GM19452 (cell line): ENCODE results near the gene DEPDC4.
A peak's percentile ranks its signal among the peaks of the same experiment; 100 is the strongest.

Experiments
- ATAC-seq: cut with Tn5 transposase; IDR thresholded peaks from one replicate; pipeline ENCODE4 v1.9.1; 2021; ENCODE audit not compliant: unreplicated experiment

The DEPDC4 gene

DNA sequence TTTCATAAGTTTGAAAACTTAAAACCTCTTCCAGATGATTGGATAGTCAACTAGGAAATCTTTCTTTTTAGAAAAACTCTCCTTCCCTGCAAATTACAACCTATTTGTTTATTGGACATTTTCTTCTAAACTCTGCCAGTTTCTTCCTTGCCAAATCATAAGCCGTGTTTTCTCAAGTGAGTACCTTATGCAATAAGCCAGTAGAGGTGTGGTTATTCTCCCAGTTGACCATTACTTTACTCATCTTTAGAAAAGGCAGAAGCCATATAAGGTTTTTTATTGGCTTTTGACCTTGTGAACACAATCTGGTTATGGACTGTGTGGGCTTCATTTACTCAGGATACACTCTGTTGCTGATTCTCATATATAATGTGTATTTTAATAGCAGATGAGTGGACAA lies 51.7 kb downstream of the DEPDC4 start:
- ATAC-seq: no peak

GRCh38 chr12:100214518-100214917 lies 52.4 kb downstream of the DEPDC4 start:
- no peak for ATAC-seq

- no peak for ATAC-seq
These were observed 53.6 kb downstream of the DEPDC4 start for GRCh38 chr12:100213016-100213891.

DNA sequence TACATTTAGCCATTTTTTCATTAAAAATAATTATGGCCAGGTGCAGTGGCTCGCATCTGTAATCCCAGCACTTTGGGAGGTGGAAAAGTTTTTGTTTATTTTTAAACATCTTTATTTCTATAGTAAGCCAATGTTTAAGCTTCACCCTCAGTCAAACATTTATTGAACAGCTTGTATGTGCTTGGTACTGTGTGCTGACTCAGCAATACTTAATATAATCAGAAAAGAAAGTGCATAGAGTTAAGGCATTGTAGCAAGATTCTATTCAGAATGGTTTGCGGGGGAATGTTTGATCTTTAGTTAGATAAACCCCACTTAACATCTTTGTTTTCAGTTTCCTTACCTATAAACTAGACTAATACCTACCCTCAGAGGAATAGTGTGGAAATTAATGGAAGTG lies 55.2 kb downstream of the DEPDC4 start:
- ATAC-seq: no peak

GRCh38 chr12:100208834-100209233 lies 58.0 kb downstream of the DEPDC4 start:
- no peak for ATAC-seq

DNA sequence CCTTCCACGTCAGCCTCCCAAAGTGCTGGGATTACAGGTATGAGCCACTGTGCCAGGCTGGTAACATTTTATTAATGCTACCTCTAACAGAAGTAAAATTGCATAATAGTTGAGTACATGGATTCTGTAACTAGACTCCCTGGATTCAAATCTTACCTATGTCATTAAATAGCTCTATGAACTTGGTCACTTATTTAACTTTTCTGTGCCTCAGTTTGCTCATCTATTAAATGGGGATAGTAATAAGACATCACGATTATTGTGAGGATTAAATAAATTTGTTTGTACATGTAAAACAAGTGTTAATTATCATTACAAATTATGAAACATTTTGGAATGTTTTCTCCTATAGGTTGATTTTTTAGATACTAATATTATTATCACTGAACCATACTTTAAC lies 59.6 kb downstream of the DEPDC4 start:
- ATAC-seq: no peak

GRCh38 chr12:100201604-100202423 lies 65.1 kb downstream of the DEPDC4 start:
- ATAC-seq: no peak

DNA sequence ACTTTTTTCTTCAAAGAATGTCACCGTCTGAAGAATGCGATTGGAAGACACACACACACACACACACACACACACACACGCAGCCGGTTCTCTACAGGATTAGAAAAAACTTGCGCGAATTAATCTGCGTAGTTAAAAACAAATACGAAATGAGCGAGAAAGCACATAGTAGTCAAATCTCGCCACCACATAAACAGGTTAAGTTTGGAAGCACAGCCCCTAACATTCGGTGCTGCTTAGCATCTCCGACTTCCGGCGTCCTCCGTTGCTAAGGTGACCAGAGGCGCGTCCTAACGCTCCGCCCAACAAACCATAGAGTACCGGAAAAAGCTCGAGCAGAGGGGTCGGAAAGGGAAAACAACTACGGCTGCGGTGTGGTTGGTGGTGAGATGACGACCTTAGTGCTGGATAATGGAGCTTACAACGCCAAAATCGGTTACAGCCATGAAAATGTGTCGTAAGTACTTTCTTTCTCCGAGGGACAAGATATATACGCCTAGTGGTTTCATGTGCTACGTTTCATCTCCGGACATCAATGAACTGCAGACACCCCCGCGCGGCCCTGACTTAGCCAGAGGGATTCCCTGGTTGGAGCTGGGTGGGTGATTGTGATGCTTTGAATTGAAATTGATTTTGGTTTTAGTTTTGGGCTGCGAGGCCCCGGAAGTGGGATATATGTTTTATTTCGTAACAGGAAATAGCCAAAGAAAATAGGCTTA lies 66.3 kb downstream of the DEPDC4 start, which contains the start of gene ACTR6:
TSS of gene ACTR6 (plus strand) at position 353 of the 719 bp plus-strand sequence. CDS start at position 390, 37 bp downstream.
- peak; percentile 90 for ATAC-seq

GRCh38 chr12:100199347-100200149 lies 67.3 kb downstream of the DEPDC4 start:
- ATAC-seq: peak; percentile 65

GRCh38 chr12:100199023-100199346 lies 67.9 kb downstream of the DEPDC4 start:
- no peak for ATAC-seq

DNA sequence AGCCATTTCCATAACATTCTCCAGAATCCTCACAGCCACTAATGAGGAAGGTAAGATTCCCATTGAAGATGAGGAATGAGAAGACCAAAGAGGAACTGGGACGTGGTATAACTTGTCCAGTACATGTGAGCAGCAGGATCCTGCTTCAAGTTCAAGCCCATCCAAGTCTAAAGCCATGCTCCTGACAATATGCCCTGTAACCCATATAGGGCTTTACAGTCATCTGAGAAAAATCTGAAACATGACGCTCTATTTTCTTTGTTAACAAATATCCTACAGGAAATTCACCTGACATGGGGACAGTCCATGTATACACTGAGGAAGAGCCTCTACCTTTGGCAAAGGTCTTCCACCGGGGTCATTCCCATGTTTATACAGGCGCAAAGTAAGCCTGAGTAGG lies 69.4 kb downstream of the DEPDC4 start:
- no peak for ATAC-seq

- no peak for ATAC-seq
These were observed 73.8 kb downstream of the DEPDC4 start for GRCh38 chr12:100193085-100193484.
